Activated naive CD4-positive, alpha-beta T cell treated with anti-CD3 and anti-CD28 coated beads for 36 hours (primary cell): ENCODE data around the gene DIS3L2. TPM values are rescaled to one million over a fixed set of nuclear protein-coding genes. Genes with fewer than 3 reads are reported as not detected.
A peak's percentile ranks its signal among the peaks of the same experiment; 100 is the strongest.

Experiments used
- CTCF ChIA-PET: fragments of 350-600 bp; sonication (Branson Sonifier 250); formaldehyde crosslinking; loops from one replicate; lab custom pipeline; 2021; ENCODE audit warnings: antibody characterized with exemption; lab: Charles Lee
- DNase-seq: peaks from one replicate; pipeline ENCODE4 v3.0.0-alpha.2; 2020
- H3K27ac Mint-ChIP-seq: one replicate; pipeline ENCODE4 v1.8.0; 2021; ENCODE audit warnings: mild to moderate bottlenecking, mixed read lengths
- H3K27me3 Mint-ChIP-seq: one replicate; pipeline ENCODE4 v1.8.0; 2021; ENCODE audit warnings: low read depth, mixed read lengths
- H3K36me3 Mint-ChIP-seq: one replicate; pipeline ENCODE4 v1.8.0; 2021; ENCODE audit warnings: low read depth, mixed read lengths
- H3K4me1 Mint-ChIP-seq: one replicate; pipeline ENCODE4 v1.8.0; 2021; ENCODE audit warnings: low read depth, mixed read lengths
- H3K4me3 Mint-ChIP-seq: one replicate; pipeline ENCODE4 v1.8.0; 2021; ENCODE audit warnings: mild to moderate bottlenecking, moderate library complexity, mixed read lengths
- H3K9me3 Mint-ChIP-seq: one replicate; pipeline ENCODE4 v1.8.0; 2021; ENCODE audit warnings: mixed read lengths
- intact Hi-C: fragments of 100-400 bp; cut with micrococcal nuclease; formaldehyde crosslinking; loops from one replicate; pipeline ENCODE4 v1.15.1; 2023
- total RNA-seq, 2 experiments: library from RNA; stranded (reverse); gene quantifications; one replicate each; pipeline ENCODE4 v1.2.3, GENCODE V29; 2021

Gene DIS3L2
- total RNA-seq, 2 experiments from 2014 or later = 32.4 to 35.3 TPM

GRCh38 chr2:232120911-232121310 is 159.4 kb downstream of the DIS3L2 start:
- Mint-ChIP-seq H3K9me3 (no peaks in the 10 kb centered on the region), H3K27me3 (no peaks in the 10 kb centered on the region), H3K36me3 (peaks cover 5% of the 10 kb centered on the region), H3K4me3 (no peak overlapping the region), H3K4me1 (peaks cover 20% of the 10 kb centered on the region), H3K27ac (no peak overlapping the region)
- no peak for DNase-seq
- CTCF ChIA-PET = no interaction called here
- intact Hi-C loops = no loop called here

GRCh38 chr2:232124309-232124708 is 162.8 kb downstream of the DIS3L2 start:
- Mint-ChIP-seq H3K27ac (no peak overlapping the region), H3K27me3 (no peaks in the 10 kb centered on the region), H3K9me3 (no peaks in the 10 kb centered on the region), H3K36me3 (no peaks in the 10 kb centered on the region), H3K4me3 (no peak overlapping the region), H3K4me1 (peaks cover 8% of the 10 kb centered on the region)
- no peak for DNase-seq
- intact Hi-C loops = no loop called here
- CTCF ChIA-PET = interaction anchor here (2.3 kb wide), 1 partner anchor 17 kb away, joined by 9 read pairs; no protein-coding TSS in a partner anchor

- Mint-ChIP-seq H3K36me3 (no peaks in the 10 kb centered on the region), H3K4me3 (no peak overlapping the region), H3K27me3 (no peaks in the 10 kb centered on the region), H3K4me1 (peaks cover 6% of the 10 kb centered on the region), H3K27ac (no peak overlapping the region), H3K9me3 (no peaks in the 10 kb centered on the region)
- no peak for DNase-seq
- intact Hi-C loops = no loop called here
- CTCF ChIA-PET = interaction anchor here (1.3 to 2.3 kb wide), 2 partner anchors 15 to 25 kb away, joined by 3 to 9 read pairs; no protein-coding TSS in a partner anchor
Measured at GRCh38 chr2:232126301-232127099, 165.0 kb downstream of the DIS3L2 start.

- H3K4me1 Mint-ChIP-seq = peaks cover 4% of the 10 kb centered on the region
- intact Hi-C loops = no loop called here
- DNase-seq = no peak
- H3K27ac Mint-ChIP-seq = no peak overlapping the region
- no peaks in the 10 kb centered on the region for H3K27me3 Mint-ChIP-seq
- CTCF ChIA-PET = no interaction called here
- peaks cover 3% of the 10 kb centered on the region for H3K36me3 Mint-ChIP-seq
- H3K9me3 Mint-ChIP-seq = no peaks in the 10 kb centered on the region
- H3K4me3 Mint-ChIP-seq = no peak overlapping the region
Measured at GRCh38 chr2:232129483-232129882, 168.0 kb downstream of the DIS3L2 start.

GRCh38 chr2:232132181-232132580 is 170.7 kb downstream of the DIS3L2 start:
- Mint-ChIP-seq H3K9me3 (no peaks in the 10 kb centered on the region), H3K27me3 (no peaks in the 10 kb centered on the region), H3K36me3 (peaks cover 3% of the 10 kb centered on the region), H3K4me3 (no peak overlapping the region), H3K4me1 (peaks cover 17% of the 10 kb centered on the region), H3K27ac (no peak overlapping the region)
- intact Hi-C loops = no loop called here
- CTCF ChIA-PET = no interaction called here
- DNase-seq = no peak

- intact Hi-C loops = no loop called here
- CTCF ChIA-PET = no interaction called here
- H3K4me3 Mint-ChIP-seq = no peak overlapping the region
- peaks cover 3% of the 10 kb centered on the region for H3K36me3 Mint-ChIP-seq
- H3K27me3 Mint-ChIP-seq = no peaks in the 10 kb centered on the region
- peak; percentile 15 for DNase-seq
- H3K9me3 Mint-ChIP-seq = no peaks in the 10 kb centered on the region
- H3K4me1 Mint-ChIP-seq = peaks cover 23% of the 10 kb centered on the region
- no peak overlapping the region for H3K27ac Mint-ChIP-seq
Measured at GRCh38 chr2:232133078-232133477, 171.6 kb downstream of the DIS3L2 start.

GRCh38 chr2:232134939-232135338 is 173.4 kb downstream of the DIS3L2 start:
- H3K9me3 Mint-ChIP-seq = no peaks in the 10 kb centered on the region
- no peaks in the 10 kb centered on the region for H3K27me3 Mint-ChIP-seq
- H3K27ac Mint-ChIP-seq = no peak overlapping the region
- intact Hi-C loops = no loop called here
- no peak overlapping the region for H3K4me3 Mint-ChIP-seq
- CTCF ChIA-PET = no interaction called here
- peaks cover 3% of the 10 kb centered on the region for H3K36me3 Mint-ChIP-seq
- no peak for DNase-seq
- H3K4me1 Mint-ChIP-seq = peaks cover 38% of the 10 kb centered on the region

GRCh38 chr2:232137356-232138147 is 176.0 kb downstream of the DIS3L2 start:
- no peak for DNase-seq
- no peaks in the 10 kb centered on the region for H3K36me3 Mint-ChIP-seq
- intact Hi-C loops = no loop called here
- H3K27ac Mint-ChIP-seq = no peak overlapping the region
- H3K4me3 Mint-ChIP-seq = no peak overlapping the region
- H3K9me3 Mint-ChIP-seq = no peaks in the 10 kb centered on the region
- CTCF ChIA-PET = interaction anchor here (0.6 to 1.4 kb wide), 5 partner anchors 152 to 212 kb away, joined by 3 to 4 read pairs (median 3); partner anchors contain the start of gene NPPC
- H3K4me1 Mint-ChIP-seq = peaks cover 42% of the 10 kb centered on the region
- H3K27me3 Mint-ChIP-seq = no peaks in the 10 kb centered on the region

- H3K36me3 Mint-ChIP-seq = no peaks in the 10 kb centered on the region
- H3K4me3 Mint-ChIP-seq = no peak overlapping the region
- intact Hi-C loops = no loop called here
- CTCF ChIA-PET = interaction anchor here (1.0 to 4.7 kb wide), 4 partner anchors 111 to 238 kb away, joined by 3 to 49 read pairs (median 3); partner anchors contain the start of gene NPPC
- no peak for DNase-seq
- H3K27ac Mint-ChIP-seq = peak overlapping the region; percentile 21
- no peaks in the 10 kb centered on the region for H3K9me3 Mint-ChIP-seq
- no peaks in the 10 kb centered on the region for H3K27me3 Mint-ChIP-seq
- peaks cover 42% of the 10 kb centered on the region for H3K4me1 Mint-ChIP-seq
Measured at GRCh38 chr2:232138441-232138840, 176.9 kb downstream of the DIS3L2 start.

GRCh38 chr2:232139171-232139594 is 177.7 kb downstream of the DIS3L2 start:
- intact Hi-C loops = loop anchor here (1.0 kb wide), 1 partner anchor 112 kb away; no protein-coding TSS in a partner anchor
- CTCF ChIA-PET = interaction anchor here (1.0 to 4.7 kb wide), 3 partner anchors 112 to 238 kb away, joined by 3 to 49 read pairs (median 3); partner anchors contain the start of gene NPPC

GRCh38 chr2:232139786-232140562 is 178.5 kb downstream of the DIS3L2 start:
- H3K36me3 Mint-ChIP-seq = peaks cover under 1% of the 10 kb centered on the region
- H3K27me3 Mint-ChIP-seq = no peaks in the 10 kb centered on the region
- no peak for DNase-seq
- H3K4me3 Mint-ChIP-seq = no peak overlapping the region
- CTCF ChIA-PET = interaction anchor here (1.3 to 4.7 kb wide), 9 partner anchors 113 to 300 kb away, joined by 3 to 49 read pairs (median 5); partner anchors contain the start of gene NPPC
- peaks cover 41% of the 10 kb centered on the region for H3K4me1 Mint-ChIP-seq
- no peaks in the 10 kb centered on the region for H3K9me3 Mint-ChIP-seq
- H3K27ac Mint-ChIP-seq = no peak overlapping the region
- intact Hi-C loops = loop anchor here (1.0 to 5.0 kb wide), 2 partner anchors 97 to 113 kb away; no protein-coding TSS in a partner anchor

More at GRCh38 chr2:232139171-232139594, 177.7 kb downstream of the DIS3L2 start:
- H3K27ac Mint-ChIP-seq = peak overlapping the region; percentile 26
- H3K4me3 Mint-ChIP-seq = no peak overlapping the region
- H3K4me1 Mint-ChIP-seq = peaks cover 43% of the 10 kb centered on the region
- DNase-seq = peak; percentile 34
- no peaks in the 10 kb centered on the region for H3K36me3 Mint-ChIP-seq
- no peaks in the 10 kb centered on the region for H3K9me3 Mint-ChIP-seq
- H3K27me3 Mint-ChIP-seq = no peaks in the 10 kb centered on the region
